Glutamatergic neuron (in vitro differentiated cells): Measurements from ENCODE around the gene STYX. TPM values are rescaled to one million over a fixed set of nuclear protein-coding genes. Genes with fewer than 3 reads are reported as not detected.

Experiments used
- DNase-seq: peaks from one replicate; pipeline ENCODE4 v3.0.0; 2022
- H3K27ac Mint-ChIP-seq: one replicate; pipeline ENCODE4 v1.8.0; 2020; ENCODE audit warnings: mild to moderate bottlenecking, mixed read lengths, inconsistent platforms; ENCODE audit not compliant: unreplicated experiment
- H3K27me3 Mint-ChIP-seq: one replicate; pipeline ENCODE4 v1.8.0; 2020; ENCODE audit warnings: mild to moderate bottlenecking, moderate library complexity, mixed read lengths, inconsistent platforms; ENCODE audit not compliant: unreplicated experiment
- H3K36me3 Mint-ChIP-seq: one replicate; pipeline ENCODE4 v1.8.0; 2020; ENCODE audit warnings: mild to moderate bottlenecking, mixed read lengths, inconsistent platforms; ENCODE audit not compliant: unreplicated experiment
- H3K4me1 Mint-ChIP-seq: one replicate; pipeline ENCODE4 v1.8.0; 2020; ENCODE audit warnings: mild to moderate bottlenecking, low read depth, mixed read lengths, inconsistent platforms; ENCODE audit not compliant: unreplicated experiment
- H3K4me3 Mint-ChIP-seq: one replicate; pipeline ENCODE4 v1.8.0; 2020; ENCODE audit warnings: mild to moderate bottlenecking, mixed read lengths, inconsistent platforms; ENCODE audit not compliant: unreplicated experiment
- H3K9me3 Mint-ChIP-seq: one replicate; pipeline ENCODE4 v1.8.0; 2020; ENCODE audit warnings: mild to moderate bottlenecking, moderate library complexity, mixed read lengths, inconsistent platforms; ENCODE audit not compliant: unreplicated experiment
- total RNA-seq: library from RNA; stranded (reverse); fragmentation: NEBNext Ultra II Directional; extraction: Animal tissue kit (Norgen Biotek cat#: 25700); gene quantifications from one replicate; pipeline ENCODE4 v1.2.1, GENCODE V29; 2021; ENCODE audit not compliant: unreplicated experiment
- TF ChIP-seq, protein P1 (sequence below): fragments of 200-600 bp; sonication (generic); IDR thresholded peaks from one replicate; pipeline ENCODE4 v1.5.0; 2021; ENCODE audit not compliant: partially characterized antibody, unreplicated experiment

The STYX gene
- total RNA-seq, 1 donor from 2014 or later: 5.5 TPM

DNA sequence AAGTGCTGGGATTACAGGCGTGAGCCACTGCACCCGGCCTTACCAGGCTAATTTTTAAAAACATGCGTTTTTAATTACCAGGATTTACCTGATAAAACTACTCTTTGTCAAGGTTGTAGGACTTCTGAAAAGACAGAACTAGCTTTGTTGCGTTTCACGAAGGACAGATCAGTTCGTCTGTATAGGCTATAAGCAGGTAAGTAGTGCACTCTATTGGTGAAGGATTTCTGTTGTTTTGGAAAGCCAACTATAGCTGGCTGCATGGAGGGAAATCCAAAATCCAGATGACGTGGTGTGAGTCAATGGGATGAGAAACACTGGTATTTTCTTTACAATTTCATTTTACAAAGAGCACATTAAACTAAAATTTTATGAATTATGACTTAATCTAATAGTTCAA is 46.9 kb downstream of the STYX start:
- Mint-ChIP-seq H3K4me3 (no peak overlapping the region), H3K27ac (no peak overlapping the region), H3K36me3 (no peaks in the 10 kb centered on the region), H3K4me1 (no peaks in the 10 kb centered on the region), H3K9me3 (no peaks in the 10 kb centered on the region), H3K27me3 (no peaks in the 10 kb centered on the region)
- DNase-seq: no peak
- TF ChIP-seq, protein P1, sequence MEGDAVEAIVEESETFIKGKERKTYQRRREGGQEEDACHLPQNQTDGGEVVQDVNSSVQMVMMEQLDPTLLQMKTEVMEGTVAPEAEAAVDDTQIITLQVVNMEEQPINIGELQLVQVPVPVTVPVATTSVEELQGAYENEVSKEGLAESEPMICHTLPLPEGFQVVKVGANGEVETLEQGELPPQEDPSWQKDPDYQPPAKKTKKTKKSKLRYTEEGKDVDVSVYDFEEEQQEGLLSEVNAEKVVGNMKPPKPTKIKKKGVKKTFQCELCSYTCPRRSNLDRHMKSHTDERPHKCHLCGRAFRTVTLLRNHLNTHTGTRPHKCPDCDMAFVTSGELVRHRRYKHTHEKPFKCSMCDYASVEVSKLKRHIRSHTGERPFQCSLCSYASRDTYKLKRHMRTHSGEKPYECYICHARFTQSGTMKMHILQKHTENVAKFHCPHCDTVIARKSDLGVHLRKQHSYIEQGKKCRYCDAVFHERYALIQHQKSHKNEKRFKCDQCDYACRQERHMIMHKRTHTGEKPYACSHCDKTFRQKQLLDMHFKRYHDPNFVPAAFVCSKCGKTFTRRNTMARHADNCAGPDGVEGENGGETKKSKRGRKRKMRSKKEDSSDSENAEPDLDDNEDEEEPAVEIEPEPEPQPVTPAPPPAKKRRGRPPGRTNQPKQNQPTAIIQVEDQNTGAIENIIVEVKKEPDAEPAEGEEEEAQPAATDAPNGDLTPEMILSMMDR: no peak

DNA sequence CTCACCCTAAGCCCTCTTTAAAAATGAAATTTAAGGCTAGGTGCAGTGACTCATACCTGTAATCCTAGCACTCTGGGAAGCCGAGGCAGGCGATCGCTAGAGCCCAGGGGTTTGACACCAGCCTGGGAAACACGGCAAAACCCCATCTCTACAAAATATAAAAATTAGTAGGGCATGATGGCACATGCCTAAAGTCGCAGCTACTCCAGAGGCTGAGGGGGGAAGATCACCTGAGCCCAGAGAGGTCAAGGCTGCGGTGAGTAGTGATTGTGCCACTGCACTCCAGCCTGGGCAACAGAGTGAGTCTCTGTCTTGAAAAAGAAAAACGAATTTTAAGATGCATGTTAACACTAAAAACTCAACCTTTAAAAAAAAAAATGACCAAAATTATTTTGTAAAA is 48.7 kb downstream of the STYX start:
- no peak for DNase-seq
- no peaks in the 10 kb centered on the region for H3K36me3 Mint-ChIP-seq
- H3K27ac Mint-ChIP-seq: no peak overlapping the region
- H3K4me1 Mint-ChIP-seq: no peaks in the 10 kb centered on the region
- H3K9me3 Mint-ChIP-seq: no peaks in the 10 kb centered on the region
- no peaks in the 10 kb centered on the region for H3K27me3 Mint-ChIP-seq
- TF ChIP-seq, protein P1: no peak
- H3K4me3 Mint-ChIP-seq: no peak overlapping the region

DNA sequence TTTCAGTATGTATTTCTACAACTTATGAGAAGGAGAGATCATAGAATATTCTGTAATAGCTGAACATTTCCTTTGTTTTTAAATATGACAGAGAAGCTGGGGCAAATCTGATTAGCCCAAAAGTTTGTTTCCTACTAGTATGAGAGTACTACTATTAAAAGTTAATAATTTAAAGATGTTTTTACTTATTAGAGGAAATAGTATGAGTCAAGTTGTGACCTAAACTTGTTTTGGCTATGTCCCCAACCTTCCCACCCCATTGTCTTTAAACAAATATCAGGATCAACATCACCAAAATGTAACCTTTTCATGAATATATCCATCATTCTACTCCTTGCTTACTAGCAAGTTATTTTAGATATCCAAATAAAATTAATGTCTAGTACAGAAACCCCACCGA is 50.9 kb downstream of the STYX start:
- no peaks in the 10 kb centered on the region for H3K9me3 Mint-ChIP-seq
- H3K27ac Mint-ChIP-seq: no peak overlapping the region
- no peaks in the 10 kb centered on the region for H3K36me3 Mint-ChIP-seq
- TF ChIP-seq, protein P1: no peak
- no peak overlapping the region for H3K4me3 Mint-ChIP-seq
- no peak for DNase-seq
- H3K4me1 Mint-ChIP-seq: no peaks in the 10 kb centered on the region
- H3K27me3 Mint-ChIP-seq: no peaks in the 10 kb centered on the region

DNA sequence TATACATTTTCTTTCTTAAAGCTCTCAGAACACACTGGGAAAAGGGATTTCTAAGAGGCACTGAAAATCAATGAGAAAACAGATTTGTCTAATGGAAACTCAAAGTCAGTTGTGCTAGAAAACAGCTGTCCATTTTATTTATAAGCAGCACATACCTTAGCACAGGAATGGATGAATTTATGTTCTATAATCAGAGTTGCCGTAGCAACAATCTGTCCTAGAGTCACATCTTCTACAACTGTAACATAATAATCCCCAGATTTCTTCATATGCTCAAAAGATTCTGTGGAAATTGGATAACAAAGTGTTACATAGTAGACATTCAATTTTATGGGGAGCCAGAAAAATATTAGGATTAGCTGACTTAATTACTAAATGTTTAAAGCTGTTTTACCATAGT is 51.7 kb downstream of the STYX start:
- no peak overlapping the region for H3K27ac Mint-ChIP-seq
- H3K4me3 Mint-ChIP-seq: no peak overlapping the region
- H3K27me3 Mint-ChIP-seq: no peaks in the 10 kb centered on the region
- no peaks in the 10 kb centered on the region for H3K9me3 Mint-ChIP-seq
- no peaks in the 10 kb centered on the region for H3K36me3 Mint-ChIP-seq
- DNase-seq: no peak
- TF ChIP-seq, protein P1: no peak
- H3K4me1 Mint-ChIP-seq: no peaks in the 10 kb centered on the region

DNA sequence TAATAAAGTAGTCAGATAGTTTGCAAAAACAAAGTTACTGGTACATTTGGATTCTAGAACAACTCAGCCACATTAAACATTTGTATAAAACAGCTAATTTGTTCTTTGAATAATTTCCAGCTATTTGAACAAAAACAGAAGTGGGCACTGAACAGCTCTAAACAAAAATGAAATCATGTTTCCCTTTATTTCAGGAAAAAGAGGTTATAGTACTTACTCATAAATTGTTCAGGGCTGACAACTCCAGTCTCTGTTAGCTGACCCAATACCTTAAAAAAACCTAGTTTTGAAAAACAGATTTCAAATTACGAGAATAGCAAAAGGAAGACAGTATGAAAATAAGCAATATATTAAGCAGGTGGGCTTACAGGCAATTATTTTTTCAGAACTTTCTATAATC is 53.2 kb downstream of the STYX start:
- Mint-ChIP-seq H3K27ac (no peak overlapping the region), H3K4me3 (no peak overlapping the region), H3K4me1 (no peaks in the 10 kb centered on the region), H3K36me3 (no peaks in the 10 kb centered on the region), H3K27me3 (no peaks in the 10 kb centered on the region), H3K9me3 (no peaks in the 10 kb centered on the region)
- TF ChIP-seq, protein P1: no peak
- DNase-seq: no peak
